Natural killer cell (primary cell): ENCODE data around the gene KNOP1. TPM values are rescaled to one million over a fixed set of nuclear protein-coding genes. Genes with fewer than 3 reads are reported as not detected.

Source experiments
- ATAC-seq, 3 donors: fragments of 150-1000 bp in 2 of 3; fragments of 200-7000 bp in 1 of 3; cut with Tn5 transposase; 1 replicate in 1 of 3; 2 replicates in 2 of 3; pipeline ENCODE4 v1.10.0; 2021; ENCODE audit warnings: mild to moderate bottlenecking in 2 of 3, moderate library complexity in 2 of 3
- DNase-seq, 2 donors: peaks; one replicate each; pipeline versions ENCODE4 v3.0.0 to v3.0.0-alpha.2; 2013 to 2021; ENCODE audit warnings: mixed read lengths in 1 of 2
- H3K27ac ChIP-seq: one replicate; pipeline ENCODE4 v1.5.1; 2013; ENCODE audit warnings: mild to moderate bottlenecking, low read length
- H3K27me3 ChIP-seq: one replicate; pipeline ENCODE4 v1.6.1; 2013; ENCODE audit warnings: low read length; ENCODE audit not compliant: control insufficient read depth, insufficient read depth
- H3K36me3 ChIP-seq: one replicate; pipeline ENCODE4 v1.6.1; 2013; ENCODE audit warnings: low read length; ENCODE audit not compliant: control insufficient read depth, insufficient read depth
- H3K4me1 ChIP-seq: one replicate; pipeline ENCODE4 v1.6.1; 2013; ENCODE audit warnings: low read length; ENCODE audit not compliant: control insufficient read depth, insufficient read depth
- H3K4me3 ChIP-seq: one replicate; pipeline ENCODE4 v1.5.1; 2013; ENCODE audit warnings: low read length
- H3K9me3 ChIP-seq: one replicate; pipeline ENCODE4 v1.6.1; 2013; ENCODE audit warnings: low read length; ENCODE audit not compliant: control insufficient read depth, insufficient read depth
- H3K27ac Mint-ChIP-seq, 2 donors: one replicate each; pipeline ENCODE4 v1.8.0; 2022; ENCODE audit warnings: mild to moderate bottlenecking in 2 of 2, mixed read lengths in 2 of 2, moderate library complexity in 1 of 2
- H3K27me3 Mint-ChIP-seq, 2 donors: one replicate each; pipeline ENCODE4 v1.8.0; 2022; ENCODE audit warnings: low read depth in 2 of 2, mixed read lengths in 2 of 2
- H3K36me3 Mint-ChIP-seq: one replicate; pipeline ENCODE4 v1.8.0; 2022; ENCODE audit warnings: mixed read lengths
- H3K4me1 Mint-ChIP-seq, 2 donors: one replicate each; pipeline ENCODE4 v1.8.0; 2022; ENCODE audit warnings: mixed read lengths in 2 of 2
- H3K4me3 Mint-ChIP-seq: one replicate; pipeline ENCODE4 v1.8.0; 2022; ENCODE audit warnings: mild to moderate bottlenecking, moderate library complexity, mixed read lengths
- H3K9me3 Mint-ChIP-seq, 2 donors: one replicate each; pipeline ENCODE4 v1.8.0; 2022; ENCODE audit warnings: mixed read lengths in 2 of 2
- WGBS: methylation state at CpG from one replicate; pipeline ENCODE4 v1.1.7; 2013; ENCODE audit warnings: missing lambda C conversion rate; ENCODE audit not compliant: insufficient coverage; 5-methylcytosine and 5-hydroxymethylcytosine counted together
- intact Hi-C: fragments of 100-400 bp; cut with micrococcal nuclease; formaldehyde crosslinking; loops from one replicate; pipeline ENCODE4 v1.14.2; 2022
- total RNA-seq, 4 donors: library from RNA; stranded (reverse); fragments of 120-200 nt in 1 of 4; gene quantifications; one replicate each; pipeline versions ENCODE4 v1.2.3 to v1.2.4, GENCODE V29; 2013 to 2022
- TF ChIP-seq, protein P1 (sequence below): fragments of 200-600 bp; IDR thresholded peaks from one replicate; pipeline ENCODE4 v1.8.0; 2022; ENCODE audit warnings: antibody characterized with exemption

The KNOP1 gene
- total RNA-seq, 3 donors from 2014 or later (not counting 1 experiment from before 2014, with no cell fraction given): 5.6 to 8.0 (median 6.9) TPM

DNA sequence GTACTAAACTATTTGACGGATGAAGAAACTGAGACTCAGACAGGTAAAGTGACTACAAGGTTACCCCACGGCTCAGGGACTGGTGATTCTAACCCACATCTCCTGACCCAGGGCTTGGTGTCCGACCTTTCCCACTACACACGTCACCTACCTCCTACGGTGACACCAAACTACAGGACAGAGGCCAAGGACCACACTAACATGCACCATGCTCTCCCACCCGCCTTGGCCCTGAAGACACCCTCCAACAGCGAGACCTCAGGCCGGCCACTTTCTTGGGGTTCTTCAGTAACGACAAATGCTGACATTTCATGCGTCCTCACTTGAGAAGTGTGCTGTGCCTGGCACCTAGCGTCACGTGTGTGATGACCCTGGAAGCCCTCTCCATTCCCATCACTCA lies 6.4 kb downstream of the KNOP1 start:
- no peak overlapping the region for H3K4me3 Mint-ChIP-seq
- intact Hi-C loops: no loop called here
- Histone ChIP-seq H3K9me3 (no peaks in the 10 kb centered on the region), H3K27me3 (no peaks in the 10 kb centered on the region), H3K27ac (no peak overlapping the region), H3K4me1 (no peaks in the 10 kb centered on the region), H3K4me3 (no peak overlapping the region), H3K36me3 (peaks cover 15% of the 10 kb centered on the region)
- TF ChIP-seq, protein P1, sequence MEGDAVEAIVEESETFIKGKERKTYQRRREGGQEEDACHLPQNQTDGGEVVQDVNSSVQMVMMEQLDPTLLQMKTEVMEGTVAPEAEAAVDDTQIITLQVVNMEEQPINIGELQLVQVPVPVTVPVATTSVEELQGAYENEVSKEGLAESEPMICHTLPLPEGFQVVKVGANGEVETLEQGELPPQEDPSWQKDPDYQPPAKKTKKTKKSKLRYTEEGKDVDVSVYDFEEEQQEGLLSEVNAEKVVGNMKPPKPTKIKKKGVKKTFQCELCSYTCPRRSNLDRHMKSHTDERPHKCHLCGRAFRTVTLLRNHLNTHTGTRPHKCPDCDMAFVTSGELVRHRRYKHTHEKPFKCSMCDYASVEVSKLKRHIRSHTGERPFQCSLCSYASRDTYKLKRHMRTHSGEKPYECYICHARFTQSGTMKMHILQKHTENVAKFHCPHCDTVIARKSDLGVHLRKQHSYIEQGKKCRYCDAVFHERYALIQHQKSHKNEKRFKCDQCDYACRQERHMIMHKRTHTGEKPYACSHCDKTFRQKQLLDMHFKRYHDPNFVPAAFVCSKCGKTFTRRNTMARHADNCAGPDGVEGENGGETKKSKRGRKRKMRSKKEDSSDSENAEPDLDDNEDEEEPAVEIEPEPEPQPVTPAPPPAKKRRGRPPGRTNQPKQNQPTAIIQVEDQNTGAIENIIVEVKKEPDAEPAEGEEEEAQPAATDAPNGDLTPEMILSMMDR: no peak
- H3K9me3 Mint-ChIP-seq: no peaks in the 10 kb centered on the region
- ATAC-seq (no peak), DNase-seq (no peak)
- H3K27ac Mint-ChIP-seq: no peak overlapping the region
- peaks cover 11% of the 10 kb centered on the region for H3K36me3 Mint-ChIP-seq
- WGBS: 94% methylated on average over 12 of the region's 12 CpGs
- no peaks in the 10 kb centered on the region for H3K27me3 Mint-ChIP-seq
- H3K4me1 Mint-ChIP-seq: peaks cover 17 to 31% of the 10 kb centered on the region in 2 donors

DNA sequence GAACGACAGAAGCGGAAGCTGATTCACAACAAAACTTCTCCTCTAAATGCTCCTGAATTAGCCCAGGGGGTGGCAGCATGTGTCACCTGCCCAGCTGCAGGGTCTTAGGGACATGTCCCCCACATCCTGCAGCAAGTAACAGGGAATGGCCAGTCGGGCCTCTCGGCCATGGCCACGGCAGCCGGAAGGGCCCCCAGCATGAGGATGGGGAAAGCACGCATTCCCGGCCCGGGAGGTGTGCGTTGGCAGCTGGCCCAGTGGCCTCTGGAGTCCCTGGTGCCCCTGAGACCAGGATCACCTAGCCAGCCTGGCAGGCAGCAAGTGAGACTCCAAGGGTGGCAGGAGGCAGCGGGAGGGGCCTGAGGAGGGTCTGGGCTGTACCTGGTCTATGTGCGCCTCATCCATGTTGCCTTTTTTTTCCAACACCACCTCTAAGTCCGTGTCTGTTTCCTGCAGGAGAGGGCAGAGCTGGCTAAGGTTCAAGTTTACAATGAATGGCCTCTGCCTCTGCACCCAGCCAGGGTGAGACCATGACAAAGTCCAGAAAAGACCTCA lies 7.0 kb downstream of the KNOP1 start:
- ATAC-seq (no peak), DNase-seq (no peak)
- Histone ChIP-seq H3K27me3 (no peaks in the 10 kb centered on the region), H3K4me3 (no peak overlapping the region), H3K9me3 (no peaks in the 10 kb centered on the region), H3K4me1 (no peaks in the 10 kb centered on the region), H3K36me3 (peaks cover 16% of the 10 kb centered on the region), H3K27ac (no peak overlapping the region)
- no peaks in the 10 kb centered on the region for H3K27me3 Mint-ChIP-seq
- no peak overlapping the region for H3K4me3 Mint-ChIP-seq
- intact Hi-C loops: no loop called here
- H3K36me3 Mint-ChIP-seq: peaks cover 11% of the 10 kb centered on the region
- no peak overlapping the region for H3K27ac Mint-ChIP-seq
- no peaks in the 10 kb centered on the region for H3K9me3 Mint-ChIP-seq
- TF ChIP-seq, protein P1: no peak
- H3K4me1 Mint-ChIP-seq: peaks cover 11 to 25% of the 10 kb centered on the region in 2 donors
- WGBS: 95% methylated on average over 13 of the region's 13 CpGs

- H3K27me3 Mint-ChIP-seq: no peaks in the 10 kb centered on the region
- no peaks in the 10 kb centered on the region for H3K9me3 ChIP-seq
- H3K36me3 ChIP-seq: peaks cover 16% of the 10 kb centered on the region
- H3K36me3 Mint-ChIP-seq: peaks cover 11% of the 10 kb centered on the region
- H3K9me3 Mint-ChIP-seq: no peaks in the 10 kb centered on the region
- no peak overlapping the region for H3K27ac Mint-ChIP-seq
- WGBS: 91% methylated on average over 23 of the region's 23 CpGs
- DNase-seq: no peak
- H3K4me1 ChIP-seq: no peaks in the 10 kb centered on the region
- no peak for ATAC-seq
- peaks cover 8 to 20% of the 10 kb centered on the region in 2 donors for H3K4me1 Mint-ChIP-seq
- H3K27me3 ChIP-seq: no peaks in the 10 kb centered on the region
- TF ChIP-seq, protein P1: no peak
- intact Hi-C loops: no loop called here
- no peak overlapping the region for H3K4me3 Mint-ChIP-seq
- H3K4me3 ChIP-seq: no peak overlapping the region
- no peak overlapping the region for H3K27ac ChIP-seq
Observed at GRCh38 chr16:19710191-19710908, 7.7 kb downstream of the KNOP1 start.
